GM21447 (cell line): ENCODE measurements around the gene SCAF4.
A peak's percentile ranks its signal among the peaks of the same experiment; 100 is the strongest.
"Not testable (repeated sequence)": the region's sequence is repeated elsewhere in the genome, so short reads cannot be mapped to it uniquely, and the experiment has no call there.

ENCODE experiments used
- ATAC-seq: cut with Tn5 transposase; IDR thresholded peaks from one replicate; pipeline ENCODE4 v1.9.1; 2021; ENCODE audit not compliant: unreplicated experiment

The SCAF4 gene

GRCh38 chr21:31731857-31732596 lies at the start of gene SCAF4:
Gene SCAF4, minus strand, starts transcription at chr21:31732118. Its CDS starts 426 bp downstream, at chr21:31731692.
- peak; percentile 74 for ATAC-seq

- ATAC-seq = no peak
Observed at GRCh38 chr21:31780944-31781343, 49.0 kb upstream of the SCAF4 start.

- ATAC-seq = no peak
Observed at GRCh38 chr21:31778546-31778945, 46.6 kb upstream of the SCAF4 start.

- no peak for ATAC-seq
Observed at GRCh38 chr21:31777857-31778256, 45.9 kb upstream of the SCAF4 start.

- ATAC-seq = no peak
Observed at GRCh38 chr21:31774031-31774430, 42.1 kb upstream of the SCAF4 start.

GRCh38 chr21:31772674-31773555 lies 41.0 kb upstream of the SCAF4 start:
- ATAC-seq = peak; percentile 87

- no peak for ATAC-seq
Observed at GRCh38 chr21:31771685-31772084, 39.8 kb upstream of the SCAF4 start.

GRCh38 chr21:31768710-31769109 lies 36.8 kb upstream of the SCAF4 start:
- ATAC-seq = no peak

GRCh38 chr21:31766899-31767298 lies 35.0 kb upstream of the SCAF4 start:
- no peak for ATAC-seq

- not testable (repeated sequence) for ATAC-seq
Observed at GRCh38 chr21:31765850-31766249, 33.9 kb upstream of the SCAF4 start.

- no peak for ATAC-seq
Observed at GRCh38 chr21:31760931-31761330, 29.0 kb upstream of the SCAF4 start.

GRCh38 chr21:31756787-31757186 lies 24.9 kb upstream of the SCAF4 start:
- ATAC-seq = no peak

- no peak for ATAC-seq
Observed at GRCh38 chr21:31755027-31755426, 23.1 kb upstream of the SCAF4 start.

- no peak for ATAC-seq
Observed at GRCh38 chr21:31754708-31754960, 22.7 kb upstream of the SCAF4 start.

- no peak for ATAC-seq
Observed at GRCh38 chr21:31753949-31754707, 22.2 kb upstream of the SCAF4 start.

GRCh38 chr21:31752967-31753366 lies 21.0 kb upstream of the SCAF4 start:
- ATAC-seq = no peak

GRCh38 chr21:31752352-31752751 lies 20.4 kb upstream of the SCAF4 start:
- no peak for ATAC-seq

GRCh38 chr21:31750843-31751242 lies 18.9 kb upstream of the SCAF4 start:
- ATAC-seq = no peak

- ATAC-seq = no peak
Observed at GRCh38 chr21:31744182-31744800, 12.4 kb upstream of the SCAF4 start.

GRCh38 chr21:31743712-31744111 lies 11.8 kb upstream of the SCAF4 start:
- ATAC-seq = no peak

GRCh38 chr21:31741116-31741515 lies 9.2 kb upstream of the SCAF4 start:
- ATAC-seq = no peak
